ENCODE results near the gene SHOC2. TPM values are rescaled to one million over a fixed set of nuclear protein-coding genes. Genes with fewer than 3 reads are reported as not detected.

SHOC2 gene
- total and polyA plus RNA-seq, 7 donors: 21.4 to 74.5 (median 52.5) TPM

DNA sequence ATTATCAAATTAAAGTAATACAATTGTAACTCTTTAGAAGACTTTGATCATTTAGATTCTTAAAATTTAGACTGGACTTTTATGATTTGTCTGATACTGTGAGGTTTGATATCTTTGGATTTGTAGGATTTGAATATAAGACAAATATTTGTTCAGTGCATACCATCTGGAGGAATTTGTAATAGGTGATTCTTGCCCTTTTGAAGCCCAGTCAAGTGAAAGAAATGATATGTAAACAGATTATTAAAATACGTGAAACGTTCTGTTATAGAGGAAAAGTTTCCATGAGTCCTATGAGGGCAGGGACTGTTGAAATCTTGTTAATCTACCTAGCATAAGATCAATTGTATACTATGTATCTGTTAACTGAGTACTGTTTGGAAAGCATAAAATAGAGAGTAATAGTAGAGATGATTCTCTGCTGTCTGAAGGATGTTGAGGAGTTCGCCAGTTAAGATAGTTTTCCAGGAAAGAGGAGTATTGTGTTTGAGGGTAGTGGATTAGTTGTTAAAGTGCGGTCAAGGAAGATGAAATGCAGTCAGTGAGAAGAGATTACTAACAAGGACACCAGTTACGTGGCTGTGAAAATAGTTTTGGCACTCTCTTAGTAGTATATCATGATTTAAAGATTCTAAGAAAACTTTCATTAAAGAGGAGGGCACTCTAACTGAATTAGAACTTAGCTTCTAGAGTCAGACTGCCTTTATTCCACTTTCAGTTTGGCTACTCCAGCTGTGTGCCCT lies 33.3 kb upstream of the SHOC2 start:
- TF ChIP-seq POLR2A (IDR thresholded peaks at IDR 0.05) (no peak), POLR2AphosphoS5 (IDR thresholded peaks at IDR 0.05) (no peak), EP300 (IDR thresholded peaks at IDR 0.05) (no peak)
- TF ChIP-seq, protein P1, sequence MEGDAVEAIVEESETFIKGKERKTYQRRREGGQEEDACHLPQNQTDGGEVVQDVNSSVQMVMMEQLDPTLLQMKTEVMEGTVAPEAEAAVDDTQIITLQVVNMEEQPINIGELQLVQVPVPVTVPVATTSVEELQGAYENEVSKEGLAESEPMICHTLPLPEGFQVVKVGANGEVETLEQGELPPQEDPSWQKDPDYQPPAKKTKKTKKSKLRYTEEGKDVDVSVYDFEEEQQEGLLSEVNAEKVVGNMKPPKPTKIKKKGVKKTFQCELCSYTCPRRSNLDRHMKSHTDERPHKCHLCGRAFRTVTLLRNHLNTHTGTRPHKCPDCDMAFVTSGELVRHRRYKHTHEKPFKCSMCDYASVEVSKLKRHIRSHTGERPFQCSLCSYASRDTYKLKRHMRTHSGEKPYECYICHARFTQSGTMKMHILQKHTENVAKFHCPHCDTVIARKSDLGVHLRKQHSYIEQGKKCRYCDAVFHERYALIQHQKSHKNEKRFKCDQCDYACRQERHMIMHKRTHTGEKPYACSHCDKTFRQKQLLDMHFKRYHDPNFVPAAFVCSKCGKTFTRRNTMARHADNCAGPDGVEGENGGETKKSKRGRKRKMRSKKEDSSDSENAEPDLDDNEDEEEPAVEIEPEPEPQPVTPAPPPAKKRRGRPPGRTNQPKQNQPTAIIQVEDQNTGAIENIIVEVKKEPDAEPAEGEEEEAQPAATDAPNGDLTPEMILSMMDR (IDR thresholded peaks at IDR 0.05): no peak
- Histone ChIP-seq H3K27ac (peak overlapping the region; percentile 36 to 65 (median 54)), H3K4me3 (no peak overlapping the region), H3K27me3 (no peaks in the 10 kb centered on the region), H3K4me1 (peaks cover 0 to 57% (median 33%) of the 10 kb centered on the region in 4 donors), H3K9me3 (no peaks in the 10 kb centered on the region), H3K36me3 (peaks cover 0 to 100% (median 16%) of the 10 kb centered on the region in 4 donors)
- 49 to 59% methylated on average over 5 of the region's 5 CpGs for WGBS, 2 donors
- no peak for DNase-seq
- intact Hi-C loops (cut with DNase I): no loop called here

DNA sequence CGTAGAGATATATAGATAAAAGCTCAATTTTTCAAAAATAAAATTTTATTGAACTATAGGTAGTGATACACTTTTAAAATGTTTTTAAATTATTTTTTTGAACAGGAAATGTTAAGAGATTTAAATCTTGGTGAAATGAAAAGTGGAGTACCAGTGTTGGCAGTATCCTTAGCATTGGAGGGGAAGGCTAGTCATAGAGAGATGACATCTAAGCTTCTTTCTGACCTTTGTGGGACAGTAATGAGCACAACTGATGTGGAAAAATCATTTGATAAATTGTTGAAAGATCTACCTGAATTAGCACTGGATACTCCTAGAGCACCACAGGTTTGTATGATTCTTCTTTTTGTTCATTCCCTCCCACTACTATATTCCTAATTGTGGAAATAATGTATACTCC lies 31.8 kb upstream of the SHOC2 start:
- H3K4me3 ChIP-seq: no peak overlapping the region
- H3K4me1 ChIP-seq: peaks cover 0 to 45% (median 28%) of the 10 kb centered on the region in 4 donors
- peaks cover 0 to 93% (median 15%) of the 10 kb centered on the region in 4 donors for H3K36me3 ChIP-seq
- TF ChIP-seq, protein P1 (IDR thresholded peaks at IDR 0.05): no peak
- no peak for TF ChIP-seq POLR2AphosphoS5 (IDR thresholded peaks at IDR 0.05)
- TF ChIP-seq POLR2A (IDR thresholded peaks at IDR 0.05): no peak
- no peak for TF ChIP-seq EP300 (IDR thresholded peaks at IDR 0.05)
- intact Hi-C loops (cut with DNase I): no loop called here
- WGBS, 2 donors: 93 to 96% methylated on average over 1 of the region's 1 CpG
- no peaks in the 10 kb centered on the region for H3K27me3 ChIP-seq
- no peaks in the 10 kb centered on the region for H3K9me3 ChIP-seq
- peak overlapping the region in 1 of 4 donors; percentile 48 for H3K27ac ChIP-seq
- DNase-seq: no peak

DNA sequence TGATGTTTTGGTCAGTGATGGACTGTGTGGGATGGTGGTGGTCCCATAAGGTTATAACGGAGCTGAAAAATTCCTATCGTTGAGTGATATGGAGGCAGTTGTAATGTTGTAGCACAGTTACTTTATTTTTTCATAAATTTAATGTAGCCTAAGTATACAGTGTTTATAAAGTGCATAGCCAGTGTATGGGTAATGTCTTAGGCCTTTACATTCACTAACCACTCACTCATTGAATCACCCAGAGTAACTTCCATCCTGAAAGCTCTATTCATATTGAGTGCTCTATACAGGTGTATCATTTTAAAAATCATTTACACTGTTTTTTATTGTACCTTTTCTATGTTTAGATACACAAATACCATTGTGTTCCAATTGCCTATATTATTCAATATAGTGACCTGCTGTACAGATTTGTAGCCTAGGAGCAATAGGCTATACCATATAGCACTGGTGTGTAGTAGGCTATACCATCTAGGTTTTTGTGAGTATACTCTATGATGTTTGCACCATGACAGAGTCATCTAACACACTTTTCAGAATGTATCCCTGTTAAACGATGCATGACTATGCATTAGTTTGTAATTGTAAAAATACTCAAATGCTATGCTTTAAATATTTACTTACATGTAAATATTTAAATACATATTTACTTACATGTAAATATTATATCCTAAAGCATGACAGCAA lies 26.7 kb upstream of the SHOC2 start:
- no peaks in the 10 kb centered on the region for H3K27me3 ChIP-seq
- WGBS, 2 donors: 65 to 84% methylated on average over 3 of the region's 3 CpGs
- H3K9me3 ChIP-seq: no peaks in the 10 kb centered on the region
- no peak overlapping the region for H3K4me3 ChIP-seq
- intact Hi-C loops (cut with DNase I): loop anchor here (2.0 to 5.0 kb wide), 3 partner anchors 88 to 280 kb away; no protein-coding TSS in a partner anchor
- peaks cover 0 to 50% (median 39%) of the 10 kb centered on the region in 4 donors for H3K4me1 ChIP-seq
- H3K36me3 ChIP-seq: peaks cover 4 to 86% (median 12%) of the 10 kb centered on the region in 4 donors
- TF ChIP-seq, protein P1 (IDR thresholded peaks at IDR 0.05): no peak
- no peak for TF ChIP-seq POLR2A (IDR thresholded peaks at IDR 0.05)
- TF ChIP-seq EP300 (IDR thresholded peaks at IDR 0.05): no peak
- TF ChIP-seq POLR2AphosphoS5 (IDR thresholded peaks at IDR 0.05): no peak
- peak overlapping the region in 2 of 4 donors; percentile 48 to 50 for H3K27ac ChIP-seq
- DNase-seq: no peak

DNA sequence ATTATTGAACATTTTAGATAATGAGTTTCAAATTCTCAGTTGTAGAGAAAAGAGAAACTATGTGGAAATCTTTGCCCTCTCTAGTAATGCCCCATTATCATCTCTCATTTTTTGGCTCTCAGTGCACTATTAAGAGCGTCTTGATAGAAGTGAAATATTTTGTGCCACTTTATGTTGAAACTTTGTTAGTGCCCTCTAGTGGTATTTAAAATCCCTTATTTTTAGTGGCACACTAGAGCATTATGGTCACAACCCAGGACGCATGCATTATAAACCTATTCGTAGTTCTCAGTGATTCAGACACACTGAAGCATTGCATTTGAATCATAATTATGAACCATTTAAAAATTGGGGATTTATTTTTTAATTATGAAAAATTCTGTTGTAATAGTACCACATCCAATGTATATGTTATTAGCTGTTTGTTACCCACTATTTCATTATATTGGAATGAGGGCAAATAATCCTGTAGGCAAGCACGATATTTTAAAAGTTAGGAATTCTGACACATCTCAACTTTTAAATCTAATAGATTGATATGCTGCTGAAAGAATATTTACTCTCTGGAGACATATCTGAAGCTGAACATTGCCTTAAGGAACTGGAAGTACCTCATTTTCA lies 25.7 kb upstream of the SHOC2 start:
- DNase-seq: no peak
- no peak for TF ChIP-seq POLR2A (IDR thresholded peaks at IDR 0.05)
- TF ChIP-seq, protein P1 (IDR thresholded peaks at IDR 0.05): peak; percentile 18 to 58 (median 46)
- Histone ChIP-seq H3K9me3 (no peaks in the 10 kb centered on the region), H3K27ac (peak overlapping the region in 2 of 4 donors; percentile 48 to 50), H3K4me1 (peaks cover 0 to 51% (median 39%) of the 10 kb centered on the region in 4 donors), H3K4me3 (no peak overlapping the region), H3K36me3 (peaks cover 4 to 86% (median 15%) of the 10 kb centered on the region in 4 donors), H3K27me3 (no peaks in the 10 kb centered on the region)
- intact Hi-C loops (cut with DNase I): loop anchor here (2.0 to 5.0 kb wide), 3 partner anchors 89 to 281 kb away; no protein-coding TSS in a partner anchor
- 20 to 32% methylated on average over 4 of the region's 4 CpGs for WGBS, 2 donors
